PC-3 (cell line): ENCODE results near the gene LRRIQ4. TPM values are rescaled to one million over a fixed set of nuclear protein-coding genes. Genes with fewer than 3 reads are reported as not detected.

ENCODE experiments used
- ATAC-seq: fragments of 200-7000 bp; cut with Tn5 transposase; 2 replicates; pipeline ENCODE4 v1.9.1; 2020; ENCODE audit warnings: mild to moderate bottlenecking, moderate library complexity
- BruUV-seq: library from RNA; stranded (reverse); fragments of 400-500 nt; replicated peaks from 2 replicates; lab custom pipeline; 2021; lab: Mats Ljungman, UMichigan
- CTCF ChIA-PET: fragments of 300-600 bp; sonication (Branson Sonifier 250); formaldehyde crosslinking; loops from one replicate; lab custom pipeline; 2022; ENCODE audit warnings: antibody characterized with exemption; lab: Charles Lee
- POLR2A ChIA-PET: fragments of 300-600 bp; sonication (Branson Sonifier 250); formaldehyde crosslinking; loops from one replicate; lab custom pipeline; 2022; ENCODE audit warnings: antibody characterized with exemption; ENCODE audit not compliant: unreplicated experiment; lab: Charles Lee
- DNase-seq: peaks from one replicate; pipeline ENCODE4 v3.0.0-alpha.2; 2015
- H2AFZ ChIP-seq: fragments of 300-600 bp; sonication (generic); 2 replicates; pipeline ENCODE4 v1.6.0; 2016; ENCODE audit warnings: antibody characterized with exemption, low read length
- H3F3A ChIP-seq: fragments of 300-600 bp; sonication (generic); one replicate; pipeline ENCODE4 v1.6.0; 2017; ENCODE audit warnings: antibody characterized with exemption, low read length, control low read depth, mild to moderate bottlenecking; ENCODE audit not compliant: unreplicated experiment
- H3K27ac ChIP-seq: fragments of 300-600 bp; sonication (generic); 2 replicates; pipeline ENCODE4 v1.5.1; 2016; ENCODE audit warnings: mild to moderate bottlenecking, low read length
- H3K27me3 ChIP-seq: fragments of 300-600 bp; sonication (generic); 2 replicates; pipeline ENCODE4 v1.6.1; 2016; ENCODE audit warnings: low read length, mixed read lengths
- H3K36me3 ChIP-seq: fragments of 300-600 bp; sonication (generic); 2 replicates; pipeline ENCODE4 v1.6.1; 2016; ENCODE audit warnings: low read depth, mixed run types, low read length, mixed read lengths
- H3K4me1 ChIP-seq: fragments of 300-600 bp; sonication (generic); 2 replicates; pipeline ENCODE4 v1.5.1; 2016; ENCODE audit warnings: low read length; ENCODE audit not compliant: insufficient read depth
- H3K4me2 ChIP-seq: fragments of 300-600 bp; sonication (generic); 2 replicates; pipeline ENCODE4 v1.6.0; 2016; ENCODE audit warnings: low read length
- H3K4me3 ChIP-seq: fragments of 300-600 bp; sonication (generic); 2 replicates; pipeline ENCODE4 v1.5.1; 2016; ENCODE audit warnings: mild to moderate bottlenecking, low read length, mixed read lengths
- H3K79me2 ChIP-seq: fragments of 300-600 bp; sonication (generic); 2 replicates; pipeline ENCODE4 v1.6.1; 2017; ENCODE audit warnings: low read length, mixed read lengths
- H3K9ac ChIP-seq: fragments of 300-600 bp; sonication (generic); 2 replicates; pipeline ENCODE4 v1.6.0; 2016; ENCODE audit warnings: mild to moderate bottlenecking, low read length
- H3K9me2 ChIP-seq: fragments of 300-600 bp; sonication (generic); replicated peaks from 2 replicates; pipeline ENCODE4 v1.6.1; 2016; ENCODE audit warnings: mixed run types, low read length, mixed read lengths
- H3K9me3 ChIP-seq: fragments of 300-600 bp; sonication (generic); 2 replicates; pipeline ENCODE4 v1.6.1; 2016; ENCODE audit warnings: low read length, mixed read lengths
- H4K20me1 ChIP-seq: fragments of 300-600 bp; sonication (generic); 2 replicates; pipeline ENCODE4 v1.6.1; 2016; ENCODE audit warnings: low read length, mixed read lengths
- EZH2 ChIP-seq: fragments of 300-600 bp; sonication (generic); IDR thresholded peaks from one replicate; pipeline ENCODE4 v1.6.1; 2017; ENCODE audit warnings: antibody characterized with exemption, mild to moderate bottlenecking, low read length; ENCODE audit not compliant: unreplicated experiment
- EZH2phosphoT487 ChIP-seq: fragments of 300-600 bp; sonication (generic); IDR thresholded peaks from 2 replicates; pipeline ENCODE4 v1.6.1; 2018; ENCODE audit warnings: mild to moderate bottlenecking, antibody characterized with exemption, low read length, borderline replicate concordance
- intact Hi-C: fragments of 100-400 bp; cut with micrococcal nuclease; formaldehyde crosslinking; loops from 2 replicates; pipeline ENCODE4 v1.9.0; 2023
- total RNA-seq: library from RNA; depleted of rRNA; stranded (reverse); fragments of >200 nt; gene quantifications from 2 replicates; pipeline ENCODE4 v1.2.3, GENCODE V29; 2014
- TF ChIP-seq, protein P1 (sequence below): fragments of 300-600 bp; sonication (generic); conservative IDR thresholded peaks from 2 replicates; pipeline ENCODE4 v1.5.1; 2017; ENCODE audit warnings: antibody characterized with exemption, low read depth, mild to moderate bottlenecking, low read length

LRRIQ4 gene
- total RNA-seq, 1 experiment from 2014 or later = not detected

DNA sequence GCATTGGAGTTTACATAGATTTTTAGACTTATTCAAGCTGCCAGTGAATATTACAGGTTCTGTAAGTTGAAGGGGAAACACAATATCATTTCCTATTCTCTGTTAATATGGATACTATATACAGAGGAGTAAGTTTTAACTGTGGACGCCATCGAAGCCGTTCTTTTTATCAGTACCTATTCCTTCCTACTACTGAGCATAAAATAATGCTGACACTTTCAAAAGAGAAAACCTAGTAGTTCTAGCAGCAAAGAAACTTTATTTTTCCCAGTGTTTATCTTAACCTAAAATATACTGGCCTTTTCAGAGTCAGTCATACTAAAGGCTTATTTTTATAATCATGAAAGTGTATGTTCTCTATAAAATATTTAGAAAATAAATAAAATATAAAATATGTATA is 42.8 kb downstream of the LRRIQ4 start:
- H3K27me3 ChIP-seq = peaks cover 6% of the 10 kb centered on the region; the same call in 1 of the 2 replicates
- ChIA-PET CTCF (no interaction called here), POLR2A (no interaction called here)

DNA sequence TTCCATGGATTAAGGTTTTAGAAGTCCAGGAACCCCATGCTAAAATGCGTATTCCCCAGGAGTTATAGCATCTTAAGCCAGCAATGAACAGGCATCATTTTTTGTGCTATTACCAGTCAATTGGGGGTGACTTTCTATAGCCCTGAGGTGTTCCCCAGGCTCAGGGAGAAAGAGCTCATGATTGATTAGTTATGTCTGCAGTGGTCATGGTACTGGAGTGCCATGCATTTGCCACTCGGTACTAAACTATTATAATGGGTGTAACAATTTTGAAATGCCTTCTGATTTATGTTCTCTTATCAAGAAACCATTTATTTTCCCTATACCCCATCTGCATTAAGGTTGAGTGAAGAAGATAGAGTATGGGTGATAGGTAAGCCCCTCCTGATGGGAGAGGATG is 45.1 kb downstream of the LRRIQ4 start:
- Histone ChIP-seq H3K79me2 (no peaks in the 10 kb centered on the region), H2AFZ (no peak overlapping the region), H3K4me2 (no peak overlapping the region), H3K27ac (no peak overlapping the region), H3K4me3 (no peak overlapping the region), H3K9ac (no peak overlapping the region), H3K27me3 (peaks cover 6% of the 10 kb centered on the region; the same call in 1 of the 2 replicates), H3K9me3 (no peaks in the 10 kb centered on the region), H3F3A (no peaks in the 10 kb centered on the region), H3K9me2 (no peaks in the 10 kb centered on the region), H4K20me1 (no peaks in the 10 kb centered on the region), H3K36me3 (no peaks in the 10 kb centered on the region), H3K4me1 (no peaks in the 10 kb centered on the region)
- TF ChIP-seq EZH2phosphoT487 = no peak
- TF ChIP-seq, protein P1, sequence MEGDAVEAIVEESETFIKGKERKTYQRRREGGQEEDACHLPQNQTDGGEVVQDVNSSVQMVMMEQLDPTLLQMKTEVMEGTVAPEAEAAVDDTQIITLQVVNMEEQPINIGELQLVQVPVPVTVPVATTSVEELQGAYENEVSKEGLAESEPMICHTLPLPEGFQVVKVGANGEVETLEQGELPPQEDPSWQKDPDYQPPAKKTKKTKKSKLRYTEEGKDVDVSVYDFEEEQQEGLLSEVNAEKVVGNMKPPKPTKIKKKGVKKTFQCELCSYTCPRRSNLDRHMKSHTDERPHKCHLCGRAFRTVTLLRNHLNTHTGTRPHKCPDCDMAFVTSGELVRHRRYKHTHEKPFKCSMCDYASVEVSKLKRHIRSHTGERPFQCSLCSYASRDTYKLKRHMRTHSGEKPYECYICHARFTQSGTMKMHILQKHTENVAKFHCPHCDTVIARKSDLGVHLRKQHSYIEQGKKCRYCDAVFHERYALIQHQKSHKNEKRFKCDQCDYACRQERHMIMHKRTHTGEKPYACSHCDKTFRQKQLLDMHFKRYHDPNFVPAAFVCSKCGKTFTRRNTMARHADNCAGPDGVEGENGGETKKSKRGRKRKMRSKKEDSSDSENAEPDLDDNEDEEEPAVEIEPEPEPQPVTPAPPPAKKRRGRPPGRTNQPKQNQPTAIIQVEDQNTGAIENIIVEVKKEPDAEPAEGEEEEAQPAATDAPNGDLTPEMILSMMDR = no peak
- no peak for TF ChIP-seq EZH2
- intact Hi-C loops = no loop called here
- ChIA-PET CTCF (no interaction called here), POLR2A (no interaction called here)
- BruUV-seq = no TSS peak
- no peak for DNase-seq
- no peak for ATAC-seq

More for the DNA sequence above, 42.8 kb downstream of the LRRIQ4 start:
- intact Hi-C loops = no loop called here
- DNase-seq (no peak), ATAC-seq (no peak)
- Histone ChIP-seq H3K27ac (no peak overlapping the region), H3K79me2 (no peaks in the 10 kb centered on the region), H2AFZ (no peak overlapping the region), H3K36me3 (no peaks in the 10 kb centered on the region), H3K9me2 (no peaks in the 10 kb centered on the region), H3K9me3 (no peaks in the 10 kb centered on the region), H3K4me3 (no peak overlapping the region), H3K4me1 (no peaks in the 10 kb centered on the region), H3K9ac (no peak overlapping the region), H3K4me2 (no peak overlapping the region), H4K20me1 (no peaks in the 10 kb centered on the region), H3F3A (no peaks in the 10 kb centered on the region)
- no TSS peak for BruUV-seq
- TF ChIP-seq EZH2phosphoT487 = no peak
- TF ChIP-seq, protein P1 = no peak
- no peak for TF ChIP-seq EZH2

DNA sequence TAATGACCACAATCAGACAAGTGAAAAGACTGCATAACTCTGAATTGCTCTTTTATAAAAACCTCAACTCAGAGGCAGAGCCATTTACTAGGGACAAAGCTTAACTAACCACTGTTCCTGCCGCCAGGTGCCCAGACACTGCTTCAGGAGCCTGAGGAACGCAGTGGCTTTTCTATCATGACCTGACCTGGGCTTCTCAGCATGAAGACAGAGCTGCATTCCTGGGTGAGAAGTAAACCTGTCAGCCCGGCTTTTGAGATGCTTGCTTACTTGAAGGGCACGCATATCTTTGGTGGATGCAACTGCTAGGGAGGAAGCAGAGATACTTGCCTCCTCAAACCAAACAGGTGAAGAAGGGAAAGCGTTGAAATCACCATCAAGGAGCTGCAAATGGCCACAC is 49.2 kb downstream of the LRRIQ4 start:
- TF ChIP-seq EZH2 (no peak), EZH2phosphoT487 (no peak)
- intact Hi-C loops = loop anchor here (2.0 to 5.0 kb wide), 2 partner anchors 100 to 193 kb away; no protein-coding TSS in a partner anchor
- no peak for DNase-seq

More for the DNA sequence above, 49.2 kb downstream of the LRRIQ4 start:
- ChIA-PET POLR2A (interaction anchor here (1.1 kb wide), 1 partner anchor 105 kb away, joined by 7 read pairs; no protein-coding TSS in a partner anchor), CTCF (interaction anchor here (0.6 kb wide), 1 partner anchor 36 kb away, joined by 8 read pairs; no protein-coding TSS in a partner anchor)
- Histone ChIP-seq H4K20me1 (no peaks in the 10 kb centered on the region), H3K36me3 (no peaks in the 10 kb centered on the region), H3F3A (no peaks in the 10 kb centered on the region), H3K27ac (no peak overlapping the region), H3K9me3 (no peaks in the 10 kb centered on the region), H3K27me3 (no peaks in the 10 kb centered on the region), H3K4me3 (no peak overlapping the region), H3K9ac (no peak overlapping the region), H3K4me1 (no peaks in the 10 kb centered on the region), H3K79me2 (no peaks in the 10 kb centered on the region), H3K9me2 (no peaks in the 10 kb centered on the region), H2AFZ (no peak overlapping the region), H3K4me2 (no peak overlapping the region)
- no peak for ATAC-seq
- no TSS peak for BruUV-seq
